Stimulated activated CD4-positive, alpha-beta T cell treated with anti-CD3 and anti-CD28 coated beads, Interleukin-4, amount 100 ng/mL, for 1 hour (primary cell): ENCODE data around the gene FOXS1.
A peak's percentile ranks its signal among the peaks of the same experiment; 100 is the strongest.

ENCODE experiments used
- DNase-seq: peaks from one replicate; pipeline ENCODE4 v3.0.0-alpha.2; 2020

The FOXS1 gene

GRCh38 chr20:31845300-31845863, at the start of gene FOXS1:
Gene FOXS1, minus strand, starts transcription at chr20:31845604. Its CDS starts 62 bp downstream, at chr20:31845542.
- no peak for DNase-seq

- no peak for DNase-seq
These were observed 45.2 kb upstream of the FOXS1 start for GRCh38 chr20:31890646-31891045.

GRCh38 chr20:31883829-31884228, 38.4 kb upstream of the FOXS1 start:
- DNase-seq: no peak

GRCh38 chr20:31881945-31882344, 36.5 kb upstream of the FOXS1 start:
- no peak for DNase-seq

GRCh38 chr20:31879143-31879987, 34.0 kb upstream of the FOXS1 start:
- peak; percentile 78 for DNase-seq

- no peak for DNase-seq
These were observed 32.3 kb upstream of the FOXS1 start for GRCh38 chr20:31877684-31878083.

- no peak for DNase-seq
These were observed 30.3 kb upstream of the FOXS1 start for GRCh38 chr20:31875671-31876070.

- DNase-seq: no peak
These were observed 27.0 kb upstream of the FOXS1 start for GRCh38 chr20:31872406-31872805.

- DNase-seq: no peak
These were observed 26.2 kb upstream of the FOXS1 start for GRCh38 chr20:31871618-31871954.

- no peak for DNase-seq
These were observed 25.6 kb upstream of the FOXS1 start for GRCh38 chr20:31870726-31871617.

- DNase-seq: no peak
These were observed 24.7 kb upstream of the FOXS1 start, which contains the start of the genes DUSP15 and TTLL9 for GRCh38 chr20:31869942-31870725. Gene DUSP15, minus strand, starts transcription at chr20:31870527. Its CDS starts 190 bp downstream, at chr20:31870337. Gene TTLL9, plus strand, starts transcription at chr20:31870634. Its CDS starts 493 bp downstream, at chr20:31871127.

GRCh38 chr20:31869673-31869941, 24.2 kb upstream of the FOXS1 start:
- no peak for DNase-seq

GRCh38 chr20:31868853-31869672, 23.7 kb upstream of the FOXS1 start:
- DNase-seq: no peak

GRCh38 chr20:31866221-31866620, 20.8 kb upstream of the FOXS1 start:
- no peak for DNase-seq

GRCh38 chr20:31864521-31865400, 19.4 kb upstream of the FOXS1 start:
- DNase-seq: no peak

GRCh38 chr20:31863296-31864085, 18.1 kb upstream of the FOXS1 start:
- DNase-seq: no peak

GRCh38 chr20:31862506-31862905, 17.1 kb upstream of the FOXS1 start:
- no peak for DNase-seq

- DNase-seq: no peak
These were observed 16.7 kb upstream of the FOXS1 start for GRCh38 chr20:31862157-31862470.

- DNase-seq: peak; percentile 71
These were observed 16.2 kb upstream of the FOXS1 start for GRCh38 chr20:31861385-31862156.

GRCh38 chr20:31861135-31861384, 15.7 kb upstream of the FOXS1 start:
- no peak for DNase-seq
